ENCODE measurements around the gene MRPL11. TPM values are rescaled to one million over a fixed set of nuclear protein-coding genes. Genes with fewer than 3 reads are reported as not detected.

MRPL11 gene
- polyA plus RNA-seq, 1 of the 3 experiments (the other 2 are of a cell fraction), result 45.6 TPM

DNA sequence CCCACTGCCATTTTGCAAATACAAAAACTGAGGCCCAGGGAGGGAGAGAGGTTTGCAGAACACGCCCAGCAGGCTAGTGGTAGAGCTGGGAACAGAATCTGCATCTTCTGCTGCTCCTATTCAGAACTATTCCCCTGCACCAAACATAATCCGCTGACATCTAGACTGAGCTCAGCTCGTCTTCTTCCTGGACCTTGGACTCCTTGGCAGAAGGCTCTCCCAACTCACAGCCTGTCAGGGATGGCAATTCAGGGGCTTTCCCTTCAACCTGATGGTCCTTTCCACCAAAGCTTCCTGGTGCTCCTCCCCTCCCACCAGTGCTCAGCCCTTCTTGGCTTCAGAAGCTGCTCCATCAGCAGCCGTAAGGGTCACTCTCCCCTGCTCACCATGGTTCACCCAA, 27.3 kb downstream of the MRPL11 start:
- 71% methylated on average over 4 of the region's 4 CpGs for WGBS (ENCODE audit: low lambda C conversion rate)
- Histone ChIP-seq H3K9me2 (no peaks in the 10 kb centered on the region), H2AFZ (ENCODE audit: low read depth) (no peak overlapping the region), H3K9me3 (no peaks in the 10 kb centered on the region), H4K20me1 (ENCODE audit: insufficient read depth) (no peaks in the 10 kb centered on the region), H3F3A (replicated peaks; ENCODE audit: insufficient read depth) (no peaks in the 10 kb centered on the region), H3K27ac (ENCODE audit: low read depth in 2 of 2, low read length in 1 of 2) (no peak overlapping the region), H3K9ac (no peak overlapping the region), H3K4me2 (no peak overlapping the region), H3K4me1 (ENCODE audit: control insufficient read depth in 1 of 2, insufficient read depth in 2 of 2, low read depth in 1 of 2, low read length in 1 of 2) (peaks cover 0 to 3% of the 10 kb centered on the region in 2 experiments; a peak in 1 of 4 replicates), H3K27me3 (ENCODE audit: insufficient read depth) (peaks cover 26% of the 10 kb centered on the region; the same call in 1 of the 2 replicates), H3K79me2 (ENCODE audit: insufficient read depth) (no peaks in the 10 kb centered on the region), H3K4me3 (ENCODE audit: low read depth in 2 of 2, low read length in 1 of 2) (no peak overlapping the region), H3K36me3 (replicated peaks in 1 of 2; ENCODE audit: control insufficient read depth in 1 of 2, insufficient read depth in 2 of 2, low read length in 1 of 2) (no peaks in the 10 kb centered on the region)
- ChIA-PET POLR2A (interaction anchor here (1.0 kb wide), 1 partner anchor 9 kb away, joined by 4 read pairs; the partner anchor contains the start of gene NPAS4), CTCF (interaction anchor here (1.0 to 17.9 kb wide), 6 partner anchors 9 to 423 kb away, joined by 3 to 617 read pairs (median 4); partner anchors contain the start of genes MRPL11 and NPAS4)
- no peak for DNase-seq
- TF ChIP-seq FOXJ3 (CRISPR knock-in tag; IDR thresholded peaks at IDR 0.05), result no peak
- TF ChIP-seq TAF1 (IDR thresholded peaks at IDR 0.05; ENCODE audit: borderline replicate concordance, low read depth, low read length), result no peak
- TF ChIP-seq TCF12 (IDR thresholded peaks at IDR 0.05), result no peak
- TF ChIP-seq, protein P1, sequence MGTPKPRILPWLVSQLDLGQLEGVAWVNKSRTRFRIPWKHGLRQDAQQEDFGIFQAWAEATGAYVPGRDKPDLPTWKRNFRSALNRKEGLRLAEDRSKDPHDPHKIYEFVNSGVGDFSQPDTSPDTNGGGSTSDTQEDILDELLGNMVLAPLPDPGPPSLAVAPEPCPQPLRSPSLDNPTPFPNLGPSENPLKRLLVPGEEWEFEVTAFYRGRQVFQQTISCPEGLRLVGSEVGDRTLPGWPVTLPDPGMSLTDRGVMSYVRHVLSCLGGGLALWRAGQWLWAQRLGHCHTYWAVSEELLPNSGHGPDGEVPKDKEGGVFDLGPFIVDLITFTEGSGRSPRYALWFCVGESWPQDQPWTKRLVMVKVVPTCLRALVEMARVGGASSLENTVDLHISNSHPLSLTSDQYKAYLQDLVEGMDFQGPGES (IDR thresholded peaks at IDR 0.05; ENCODE audit: low read depth, low read length), result no peak
- no peak for TF ChIP-seq EZH2phosphoT487 (IDR thresholded peaks at IDR 0.05; ENCODE audit: borderline replicate concordance, low read depth)
- TF ChIP-seq RXRA (IDR thresholded peaks at IDR 0.05; ENCODE audit: borderline replicate concordance, low read depth), result no peak
- no peak for TF ChIP-seq MXI1 (IDR thresholded peaks at IDR 0.05; ENCODE audit: low read depth, low read length)
- TF ChIP-seq NFIC (IDR thresholded peaks at IDR 0.05; ENCODE audit: borderline replicate concordance), result no peak
- TF ChIP-seq SMC3 (IDR thresholded peaks at IDR 0.05; ENCODE audit: low read depth, low read length), result no peak
- no peak for TF ChIP-seq RFX5 (IDR thresholded peaks at IDR 0.05; ENCODE audit: low read length)
- no peak for TF ChIP-seq CHD2 (IDR thresholded peaks at IDR 0.05; ENCODE audit: low read length, partially characterized antibody)

- 64% methylated on average over 5 of the region's 12 CpGs for WGBS (ENCODE audit: low lambda C conversion rate)
- no peak overlapping the region for H3K27ac ChIP-seq (ENCODE audit: low read depth in 2 of 2, low read length in 1 of 2)
- H2AFZ ChIP-seq (ENCODE audit: low read depth), result no peak overlapping the region
- no peak for DNase-seq
- TF ChIP-seq SMC3 (IDR thresholded peaks at IDR 0.05; ENCODE audit: low read depth, low read length) (no peak), FOSL2 (IDR thresholded peaks at IDR 0.05; ENCODE audit: borderline replicate concordance, low read depth) (no peak)
- no peak overlapping the region for H3K4me2 ChIP-seq
- no peaks in the 10 kb centered on the region for H3K9me2 ChIP-seq
- H3K4me1 ChIP-seq (ENCODE audit: control insufficient read depth in 1 of 2, insufficient read depth in 2 of 2, low read depth in 1 of 2, low read length in 1 of 2), result peaks cover 0 to 3% of the 10 kb centered on the region in 2 experiments; a peak in 1 of 4 replicates
- H3K4me3 ChIP-seq (ENCODE audit: low read depth in 2 of 2, low read length in 1 of 2), result no peak overlapping the region
- H3K79me2 ChIP-seq (ENCODE audit: insufficient read depth), result no peaks in the 10 kb centered on the region
- H4K20me1 ChIP-seq (ENCODE audit: insufficient read depth), result no peaks in the 10 kb centered on the region
- CTCF ChIA-PET, result interaction anchor here (1.2 to 17.9 kb wide), 7 partner anchors 8 to 268 kb away, joined by 3 to 617 read pairs (median 34); partner anchors contain the start of genes MRPL11 and NPAS4
- H3K36me3 ChIP-seq (replicated peaks in 1 of 2; ENCODE audit: control insufficient read depth in 1 of 2, insufficient read depth in 2 of 2, low read length in 1 of 2), result no peaks in the 10 kb centered on the region
- H3K27me3 ChIP-seq (ENCODE audit: insufficient read depth), result peaks cover 38% of the 10 kb centered on the region; the same call in 1 of the 2 replicates
- no peaks in the 10 kb centered on the region for H3K9me3 ChIP-seq
- H3K9ac ChIP-seq, result no peak overlapping the region
- POLR2A ChIA-PET, result no interaction called here
- no peaks in the 10 kb centered on the region for H3F3A ChIP-seq (replicated peaks; ENCODE audit: insufficient read depth)
These were observed 28.5 kb downstream of the MRPL11 start for GRCh38 chr11:66410191-66410590.

Data from SK-N-SH (cell line).